ENCODE results near the gene GSG1L2. TPM values are rescaled to one million over a fixed set of nuclear protein-coding genes. Genes with fewer than 3 reads are reported as not detected.

GSG1L2 gene
- total and polyA plus RNA-seq, 2 experiments from 2014 or later, result not detected

DNA sequence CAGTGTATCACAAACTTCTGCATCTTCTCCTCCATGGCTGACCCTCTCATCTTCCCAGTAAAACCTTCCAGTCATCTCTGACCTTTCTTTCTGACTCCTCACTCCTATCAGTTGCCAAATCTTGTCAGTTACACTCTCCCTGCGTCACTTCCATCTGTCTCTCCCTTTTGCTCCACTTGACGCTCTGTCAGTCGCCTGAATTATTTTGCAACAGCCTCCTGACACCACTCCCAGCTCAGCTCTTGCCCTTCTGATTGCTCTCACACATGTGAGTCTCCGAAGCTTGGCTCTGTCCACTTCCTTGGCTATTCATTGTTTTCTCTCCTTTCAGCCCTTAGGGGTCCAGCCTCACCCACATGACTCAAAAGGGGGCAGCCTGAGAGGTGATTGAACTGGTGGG, 58.2 kb downstream of the GSG1L2 start:
- Histone ChIP-seq H3K27ac (ENCODE audit: low read depth) (no peak overlapping the region), H3F3A (replicated peaks; ENCODE audit: low read depth) (no peaks in the 10 kb centered on the region), H2AFZ (peak overlapping the region; percentile 18; the same call in 1 of the 2 replicates), H3K36me3 (ENCODE audit: insufficient read depth) (no peaks in the 10 kb centered on the region), H3K4me2 (no peak overlapping the region), H3K4me1 (ENCODE audit: insufficient read depth) (no peaks in the 10 kb centered on the region), H3K9me2 (ENCODE audit: insufficient read depth) (no peaks in the 10 kb centered on the region), H4K20me1 (replicated peaks; ENCODE audit: insufficient read depth) (no peaks in the 10 kb centered on the region), H3K4me3 (no peak overlapping the region), H3K79me2 (replicated peaks; ENCODE audit: insufficient read depth) (no peaks in the 10 kb centered on the region), H3K27me3 (ENCODE audit: insufficient read depth) (no peaks in the 10 kb centered on the region)
- Mint-ChIP-seq H3K9me3 (no peaks in the 10 kb centered on the region), H3K4me3 (no peak overlapping the region), H3K36me3 (ENCODE audit: low read depth) (no peaks in the 10 kb centered on the region), H3K27ac (no peak overlapping the region), H3K27me3 (ENCODE audit: insufficient read depth, low read depth, poor library complexity) (peaks cover 2% of the 10 kb centered on the region), H3K4me1 (no peaks in the 10 kb centered on the region)
- DNase-seq (ENCODE audit: low spot score) (no peak), ATAC-seq (no peak)
- TF ChIP-seq EZH2 (IDR thresholded peaks at IDR 0.05; ENCODE audit: low read depth, unreplicated experiment), result no peak
- no peak for TF ChIP-seq CREB1 (CRISPR knock-in tag; IDR thresholded peaks at IDR 0.05; ENCODE audit: low read depth)
- no peak for TF ChIP-seq JUNB (IDR thresholded peaks at IDR 0.05; ENCODE audit: unreplicated experiment)
- TF ChIP-seq EZH2phosphoT487 (IDR thresholded peaks at IDR 0.05; ENCODE audit: unreplicated experiment), result no peak
- TF ChIP-seq, protein P1, sequence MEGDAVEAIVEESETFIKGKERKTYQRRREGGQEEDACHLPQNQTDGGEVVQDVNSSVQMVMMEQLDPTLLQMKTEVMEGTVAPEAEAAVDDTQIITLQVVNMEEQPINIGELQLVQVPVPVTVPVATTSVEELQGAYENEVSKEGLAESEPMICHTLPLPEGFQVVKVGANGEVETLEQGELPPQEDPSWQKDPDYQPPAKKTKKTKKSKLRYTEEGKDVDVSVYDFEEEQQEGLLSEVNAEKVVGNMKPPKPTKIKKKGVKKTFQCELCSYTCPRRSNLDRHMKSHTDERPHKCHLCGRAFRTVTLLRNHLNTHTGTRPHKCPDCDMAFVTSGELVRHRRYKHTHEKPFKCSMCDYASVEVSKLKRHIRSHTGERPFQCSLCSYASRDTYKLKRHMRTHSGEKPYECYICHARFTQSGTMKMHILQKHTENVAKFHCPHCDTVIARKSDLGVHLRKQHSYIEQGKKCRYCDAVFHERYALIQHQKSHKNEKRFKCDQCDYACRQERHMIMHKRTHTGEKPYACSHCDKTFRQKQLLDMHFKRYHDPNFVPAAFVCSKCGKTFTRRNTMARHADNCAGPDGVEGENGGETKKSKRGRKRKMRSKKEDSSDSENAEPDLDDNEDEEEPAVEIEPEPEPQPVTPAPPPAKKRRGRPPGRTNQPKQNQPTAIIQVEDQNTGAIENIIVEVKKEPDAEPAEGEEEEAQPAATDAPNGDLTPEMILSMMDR (conservative IDR thresholded peaks at IDR 0.05; ENCODE audit: low read depth in 2 of 2), result no peak
- TF ChIP-seq, protein P2, sequence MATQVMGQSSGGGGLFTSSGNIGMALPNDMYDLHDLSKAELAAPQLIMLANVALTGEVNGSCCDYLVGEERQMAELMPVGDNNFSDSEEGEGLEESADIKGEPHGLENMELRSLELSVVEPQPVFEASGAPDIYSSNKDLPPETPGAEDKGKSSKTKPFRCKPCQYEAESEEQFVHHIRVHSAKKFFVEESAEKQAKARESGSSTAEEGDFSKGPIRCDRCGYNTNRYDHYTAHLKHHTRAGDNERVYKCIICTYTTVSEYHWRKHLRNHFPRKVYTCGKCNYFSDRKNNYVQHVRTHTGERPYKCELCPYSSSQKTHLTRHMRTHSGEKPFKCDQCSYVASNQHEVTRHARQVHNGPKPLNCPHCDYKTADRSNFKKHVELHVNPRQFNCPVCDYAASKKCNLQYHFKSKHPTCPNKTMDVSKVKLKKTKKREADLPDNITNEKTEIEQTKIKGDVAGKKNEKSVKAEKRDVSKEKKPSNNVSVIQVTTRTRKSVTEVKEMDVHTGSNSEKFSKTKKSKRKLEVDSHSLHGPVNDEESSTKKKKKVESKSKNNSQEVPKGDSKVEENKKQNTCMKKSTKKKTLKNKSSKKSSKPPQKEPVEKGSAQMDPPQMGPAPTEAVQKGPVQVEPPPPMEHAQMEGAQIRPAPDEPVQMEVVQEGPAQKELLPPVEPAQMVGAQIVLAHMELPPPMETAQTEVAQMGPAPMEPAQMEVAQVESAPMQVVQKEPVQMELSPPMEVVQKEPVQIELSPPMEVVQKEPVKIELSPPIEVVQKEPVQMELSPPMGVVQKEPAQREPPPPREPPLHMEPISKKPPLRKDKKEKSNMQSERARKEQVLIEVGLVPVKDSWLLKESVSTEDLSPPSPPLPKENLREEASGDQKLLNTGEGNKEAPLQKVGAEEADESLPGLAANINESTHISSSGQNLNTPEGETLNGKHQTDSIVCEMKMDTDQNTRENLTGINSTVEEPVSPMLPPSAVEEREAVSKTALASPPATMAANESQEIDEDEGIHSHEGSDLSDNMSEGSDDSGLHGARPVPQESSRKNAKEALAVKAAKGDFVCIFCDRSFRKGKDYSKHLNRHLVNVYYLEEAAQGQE (IDR thresholded peaks at IDR 0.05; ENCODE audit: unreplicated experiment), result no peak
- TF ChIP-seq ZNF331 (CRISPR knock-in tag; IDR thresholded peaks at IDR 0.05; ENCODE audit: low read depth), result no peak
- TF ChIP-seq, protein P3, sequence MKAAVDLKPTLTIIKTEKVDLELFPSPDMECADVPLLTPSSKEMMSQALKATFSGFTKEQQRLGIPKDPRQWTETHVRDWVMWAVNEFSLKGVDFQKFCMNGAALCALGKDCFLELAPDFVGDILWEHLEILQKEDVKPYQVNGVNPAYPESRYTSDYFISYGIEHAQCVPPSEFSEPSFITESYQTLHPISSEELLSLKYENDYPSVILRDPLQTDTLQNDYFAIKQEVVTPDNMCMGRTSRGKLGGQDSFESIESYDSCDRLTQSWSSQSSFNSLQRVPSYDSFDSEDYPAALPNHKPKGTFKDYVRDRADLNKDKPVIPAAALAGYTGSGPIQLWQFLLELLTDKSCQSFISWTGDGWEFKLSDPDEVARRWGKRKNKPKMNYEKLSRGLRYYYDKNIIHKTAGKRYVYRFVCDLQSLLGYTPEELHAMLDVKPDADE (IDR thresholded peaks at IDR 0.05), result no peak
- TF ChIP-seq, protein P4, sequence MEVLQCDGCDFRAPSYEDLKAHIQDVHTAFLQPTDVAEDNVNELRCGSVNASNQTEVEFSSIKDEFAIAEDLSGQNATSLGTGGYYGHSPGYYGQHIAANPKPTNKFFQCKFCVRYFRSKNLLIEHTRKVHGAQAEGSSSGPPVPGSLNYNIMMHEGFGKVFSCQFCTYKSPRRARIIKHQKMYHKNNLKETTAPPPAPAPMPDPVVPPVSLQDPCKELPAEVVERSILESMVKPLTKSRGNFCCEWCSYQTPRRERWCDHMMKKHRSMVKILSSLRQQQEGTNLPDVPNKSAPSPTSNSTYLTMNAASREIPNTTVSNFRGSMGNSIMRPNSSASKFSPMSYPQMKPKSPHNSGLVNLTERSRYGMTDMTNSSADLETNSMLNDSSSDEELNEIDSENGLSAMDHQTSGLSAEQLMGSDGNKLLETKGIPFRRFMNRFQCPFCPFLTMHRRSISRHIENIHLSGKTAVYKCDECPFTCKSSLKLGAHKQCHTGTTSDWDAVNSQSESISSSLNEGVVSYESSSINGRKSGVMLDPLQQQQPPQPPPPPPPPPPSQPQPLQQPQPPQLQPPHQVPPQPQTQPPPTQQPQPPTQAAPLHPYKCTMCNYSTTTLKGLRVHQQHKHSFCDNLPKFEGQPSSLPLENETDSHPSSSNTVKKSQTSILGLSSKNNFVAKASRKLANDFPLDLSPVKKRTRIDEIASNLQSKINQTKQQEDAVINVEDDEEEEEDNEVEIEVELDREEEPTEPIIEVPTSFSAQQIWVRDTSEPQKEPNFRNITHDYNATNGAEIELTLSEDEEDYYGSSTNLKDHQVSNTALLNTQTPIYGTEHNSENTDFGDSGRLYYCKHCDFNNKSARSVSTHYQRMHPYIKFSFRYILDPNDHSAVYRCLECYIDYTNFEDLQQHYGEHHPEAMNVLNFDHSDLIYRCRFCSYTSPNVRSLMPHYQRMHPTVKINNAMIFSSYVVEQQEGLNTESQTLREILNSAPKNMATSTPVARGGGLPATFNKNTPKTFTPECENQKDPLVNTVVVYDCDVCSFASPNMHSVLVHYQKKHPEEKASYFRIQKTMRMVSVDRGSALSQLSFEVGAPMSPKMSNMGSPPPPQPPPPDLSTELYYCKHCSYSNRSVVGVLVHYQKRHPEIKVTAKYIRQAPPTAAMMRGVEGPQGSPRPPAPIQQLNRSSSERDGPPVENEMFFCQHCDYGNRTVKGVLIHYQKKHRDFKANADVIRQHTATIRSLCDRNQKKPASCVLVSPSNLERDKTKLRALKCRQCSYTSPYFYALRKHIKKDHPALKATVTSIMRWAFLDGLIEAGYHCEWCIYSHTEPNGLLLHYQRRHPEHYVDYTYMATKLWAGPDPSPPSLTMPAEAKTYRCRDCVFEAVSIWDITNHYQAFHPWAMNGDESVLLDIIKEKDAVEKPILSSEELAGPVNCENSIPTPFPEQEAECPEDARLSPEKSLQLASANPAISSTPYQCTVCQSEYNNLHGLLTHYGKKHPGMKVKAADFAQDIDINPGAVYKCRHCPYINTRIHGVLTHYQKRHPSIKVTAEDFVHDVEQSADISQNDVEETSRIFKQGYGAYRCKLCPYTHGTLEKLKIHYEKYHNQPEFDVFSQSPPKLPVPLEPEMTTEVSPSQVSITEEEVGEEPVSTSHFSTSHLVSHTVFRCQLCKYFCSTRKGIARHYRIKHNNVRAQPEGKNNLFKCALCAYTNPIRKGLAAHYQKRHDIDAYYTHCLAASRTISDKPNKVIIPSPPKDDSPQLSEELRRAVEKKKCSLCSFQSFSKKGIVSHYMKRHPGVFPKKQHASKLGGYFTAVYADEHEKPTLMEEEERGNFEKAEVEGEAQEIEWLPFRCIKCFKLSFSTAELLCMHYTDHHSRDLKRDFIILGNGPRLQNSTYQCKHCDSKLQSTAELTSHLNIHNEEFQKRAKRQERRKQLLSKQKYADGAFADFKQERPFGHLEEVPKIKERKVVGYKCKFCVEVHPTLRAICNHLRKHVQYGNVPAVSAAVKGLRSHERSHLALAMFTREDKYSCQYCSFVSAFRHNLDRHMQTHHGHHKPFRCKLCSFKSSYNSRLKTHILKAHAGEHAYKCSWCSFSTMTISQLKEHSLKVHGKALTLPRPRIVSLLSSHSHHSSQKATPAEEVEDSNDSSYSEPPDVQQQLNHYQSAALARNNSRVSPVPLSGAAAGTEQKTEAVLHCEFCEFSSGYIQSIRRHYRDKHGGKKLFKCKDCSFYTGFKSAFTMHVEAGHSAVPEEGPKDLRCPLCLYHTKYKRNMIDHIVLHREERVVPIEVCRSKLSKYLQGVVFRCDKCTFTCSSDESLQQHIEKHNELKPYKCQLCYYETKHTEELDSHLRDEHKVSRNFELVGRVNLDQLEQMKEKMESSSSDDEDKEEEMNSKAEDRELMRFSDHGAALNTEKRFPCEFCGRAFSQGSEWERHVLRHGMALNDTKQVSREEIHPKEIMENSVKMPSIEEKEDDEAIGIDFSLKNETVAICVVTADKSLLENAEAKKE (CRISPR knock-in tag; IDR thresholded peaks at IDR 0.05), result no peak
- TF ChIP-seq STAT1 (IDR thresholded peaks at IDR 0.05; ENCODE audit: unreplicated experiment), result no peak
- TF ChIP-seq NANOG (IDR thresholded peaks at IDR 0.05; ENCODE audit: borderline replicate concordance), result no peak
- no peak for TF ChIP-seq ZNF114 (CRISPR knock-in tag; IDR thresholded peaks at IDR 0.05)
- TF ChIP-seq POLR2AphosphoS5 (IDR thresholded peaks at IDR 0.05; ENCODE audit: low read depth), result no peak

Data from GM23338 (cell line).